Activated CD4-positive, alpha-beta memory T cell treated with anti-CD3 and anti-CD28 coated beads, Interleukin-2, amount 10 ng/mL, durations not matched to agents 7 days and 5 days (primary cell): ENCODE data around the gene ROBO2. TPM values are rescaled to one million over a fixed set of nuclear protein-coding genes. Genes with fewer than 3 reads are reported as not detected.

ENCODE experiments used
- CTCF ChIA-PET: fragments of 350-600 bp; sonication (Branson Sonifier 250); formaldehyde crosslinking; loops from one replicate; lab custom pipeline; 2021; ENCODE audit warnings: antibody characterized with exemption, inconsistent platforms; lab: Charles Lee
- POLR2A ChIA-PET: fragments of 350-600 bp; sonication (Branson Sonifier 250); formaldehyde crosslinking; loops from one replicate; lab custom pipeline; 2021; ENCODE audit warnings: antibody characterized with exemption; lab: Charles Lee
- DNase-seq: peaks from one replicate; pipeline ENCODE4 v3.0.0-alpha.2; 2020
- H3K27ac Mint-ChIP-seq: one replicate; pipeline ENCODE4 v1.8.0; 2021; ENCODE audit warnings: mild to moderate bottlenecking, mixed read lengths
- H3K27me3 Mint-ChIP-seq: one replicate; pipeline ENCODE4 v1.8.0; 2021; ENCODE audit warnings: mixed read lengths
- H3K36me3 Mint-ChIP-seq: one replicate; pipeline ENCODE4 v1.8.0; 2021; ENCODE audit warnings: low read depth, mixed read lengths
- H3K4me1 Mint-ChIP-seq: one replicate; pipeline ENCODE4 v1.8.0; 2021; ENCODE audit warnings: mixed read lengths
- H3K4me3 Mint-ChIP-seq: one replicate; pipeline ENCODE4 v1.8.0; 2021; ENCODE audit warnings: mild to moderate bottlenecking, mixed read lengths
- H3K9me3 Mint-ChIP-seq: one replicate; pipeline ENCODE4 v1.8.0; 2021; ENCODE audit warnings: mixed read lengths
- total RNA-seq, 2 experiments: library from RNA; stranded (reverse); gene quantifications; one replicate each; pipeline ENCODE4 v1.2.3, GENCODE V29; 2021

Gene ROBO2
- total RNA-seq, 2 experiments from 2014 or later: not detected

DNA sequence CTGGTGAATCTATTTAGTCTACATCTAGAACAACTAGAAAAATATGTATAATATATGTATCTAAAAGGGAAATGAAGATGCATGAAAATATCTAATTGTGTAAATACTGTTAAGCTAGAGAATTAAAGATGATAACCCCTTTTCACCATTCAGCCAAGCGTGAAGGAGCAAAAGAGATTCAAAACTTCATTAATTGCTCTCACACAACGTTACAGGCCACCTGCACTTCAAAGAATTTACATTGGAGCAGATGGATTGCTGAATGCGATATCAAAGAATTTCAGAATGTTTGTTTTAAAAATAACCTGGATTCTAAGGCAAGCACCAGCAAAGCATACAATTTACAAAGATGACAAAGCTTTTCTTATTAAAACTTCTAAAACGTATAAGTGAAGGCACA is 243.2 kb downstream of the ROBO2 start:
- H3K9me3 Mint-ChIP-seq: peaks cover 3% of the 10 kb centered on the region
- no peak for DNase-seq
- ChIA-PET CTCF (no interaction called here), POLR2A (no interaction called here)
- no peaks in the 10 kb centered on the region for H3K4me1 Mint-ChIP-seq
- no peak overlapping the region for H3K4me3 Mint-ChIP-seq
- H3K36me3 Mint-ChIP-seq: no peaks in the 10 kb centered on the region
- H3K27me3 Mint-ChIP-seq: no peaks in the 10 kb centered on the region
- H3K27ac Mint-ChIP-seq: no peak overlapping the region

DNA sequence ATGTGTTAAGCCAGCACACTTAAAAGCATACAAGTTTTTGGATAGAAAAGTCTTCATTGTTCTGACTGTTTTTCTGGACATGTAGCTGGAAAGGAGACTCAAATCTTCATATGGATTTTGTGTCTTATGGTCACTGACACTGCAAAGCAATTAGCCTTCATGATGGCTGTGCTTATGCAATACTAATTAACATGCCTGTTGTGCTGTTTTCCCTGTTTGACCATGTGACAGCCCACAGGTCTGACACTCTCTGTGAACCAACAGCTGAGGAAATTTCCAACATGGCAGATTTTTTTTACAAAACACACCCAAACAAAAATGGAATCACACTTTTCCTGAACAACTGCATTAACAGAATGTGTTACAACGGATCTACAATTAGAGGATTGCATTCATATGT is 248.4 kb downstream of the ROBO2 start:
- POLR2A ChIA-PET: no interaction called here
- no peak overlapping the region for H3K27ac Mint-ChIP-seq
- H3K36me3 Mint-ChIP-seq: no peaks in the 10 kb centered on the region
- peaks cover 26% of the 10 kb centered on the region for H3K9me3 Mint-ChIP-seq
- no peaks in the 10 kb centered on the region for H3K27me3 Mint-ChIP-seq
- H3K4me1 Mint-ChIP-seq: no peaks in the 10 kb centered on the region
- H3K4me3 Mint-ChIP-seq: no peak overlapping the region
- CTCF ChIA-PET: no interaction called here
- no peak for DNase-seq

DNA sequence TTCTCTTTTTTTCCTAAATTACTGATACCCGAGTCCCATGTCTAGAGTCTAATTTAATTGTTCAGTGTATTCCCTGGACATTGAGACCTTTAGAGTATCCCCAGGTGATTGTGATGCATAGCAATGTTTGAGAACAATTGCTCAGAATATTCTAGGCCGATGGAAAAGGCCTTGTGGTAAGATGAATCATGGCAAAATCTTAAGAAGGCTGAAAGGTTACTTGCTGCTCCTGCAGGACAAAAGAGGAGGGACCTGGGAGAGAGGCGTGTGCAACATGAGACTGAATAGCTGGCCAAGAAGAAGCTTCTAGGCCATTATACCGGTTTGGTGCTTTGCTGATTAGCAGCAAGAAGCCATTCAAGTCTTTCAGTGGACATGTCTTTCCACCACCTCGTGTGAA is 256.6 kb downstream of the ROBO2 start:
- ChIA-PET POLR2A (no interaction called here), CTCF (no interaction called here)
- Mint-ChIP-seq H3K36me3 (no peaks in the 10 kb centered on the region), H3K9me3 (peaks cover 22% of the 10 kb centered on the region), H3K4me3 (no peak overlapping the region), H3K27me3 (no peaks in the 10 kb centered on the region), H3K4me1 (no peaks in the 10 kb centered on the region), H3K27ac (no peak overlapping the region)
- DNase-seq: no peak

DNA sequence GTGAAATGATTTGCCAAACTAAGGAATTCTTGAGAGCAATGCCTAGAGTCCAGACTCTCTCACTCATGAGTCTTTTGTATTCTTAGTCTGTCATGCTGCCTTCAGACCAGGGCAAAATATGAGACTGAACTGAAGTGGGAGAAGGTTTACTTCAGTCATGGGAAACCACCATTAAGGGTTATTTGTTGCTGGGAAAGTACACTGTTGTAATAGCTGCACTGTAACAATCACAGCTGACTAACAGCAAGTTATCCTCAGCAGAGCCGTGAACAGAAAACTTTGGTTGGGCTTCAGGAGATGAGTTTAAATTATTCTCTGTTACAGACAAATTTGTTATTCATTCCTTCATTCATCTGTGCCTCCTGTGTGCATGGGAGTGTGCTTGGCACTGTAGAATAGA is 258.5 kb downstream of the ROBO2 start:
- peaks cover 14% of the 10 kb centered on the region for H3K9me3 Mint-ChIP-seq
- POLR2A ChIA-PET: no interaction called here
- DNase-seq: no peak
- CTCF ChIA-PET: no interaction called here
- H3K27me3 Mint-ChIP-seq: no peaks in the 10 kb centered on the region
- no peak overlapping the region for H3K4me3 Mint-ChIP-seq
- H3K4me1 Mint-ChIP-seq: no peaks in the 10 kb centered on the region
- no peak overlapping the region for H3K27ac Mint-ChIP-seq
- no peaks in the 10 kb centered on the region for H3K36me3 Mint-ChIP-seq

DNA sequence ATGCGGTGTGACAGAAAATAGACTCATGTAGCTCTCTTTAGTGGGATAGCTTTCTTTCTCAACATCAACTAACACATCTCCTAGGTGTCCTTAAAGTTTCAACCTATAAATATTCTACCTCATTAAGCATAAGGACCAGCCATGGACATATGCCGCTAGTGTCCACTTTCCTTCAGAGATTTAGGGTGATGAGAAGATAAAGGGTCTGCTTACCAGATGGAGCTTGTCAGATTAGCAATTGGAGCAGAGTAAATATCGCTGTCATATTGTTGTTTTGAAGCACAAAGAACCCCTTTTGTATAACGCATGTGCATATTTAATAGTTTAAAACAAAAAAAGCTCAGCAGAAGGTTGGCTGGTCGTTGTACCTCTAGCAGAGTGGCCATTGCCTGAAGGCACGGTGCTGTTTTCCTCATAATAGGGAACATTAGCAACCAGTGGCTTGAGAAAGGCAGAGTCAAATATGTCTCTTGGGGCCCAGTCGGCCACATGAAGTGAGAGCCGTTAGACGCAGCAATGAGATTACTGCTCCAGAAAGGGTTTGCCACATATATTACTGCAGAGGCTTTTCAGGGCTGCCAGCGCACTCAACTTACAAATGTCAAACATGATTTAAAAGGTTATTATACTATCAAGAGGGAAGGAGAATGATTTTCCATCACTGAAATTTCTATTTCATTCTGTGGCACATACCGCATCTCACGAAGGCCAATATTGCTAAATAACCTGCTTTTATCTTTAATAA is 264.2 kb downstream of the ROBO2 start:
- POLR2A ChIA-PET: no interaction called here
- peaks cover 7% of the 10 kb centered on the region for H3K9me3 Mint-ChIP-seq

DNA sequence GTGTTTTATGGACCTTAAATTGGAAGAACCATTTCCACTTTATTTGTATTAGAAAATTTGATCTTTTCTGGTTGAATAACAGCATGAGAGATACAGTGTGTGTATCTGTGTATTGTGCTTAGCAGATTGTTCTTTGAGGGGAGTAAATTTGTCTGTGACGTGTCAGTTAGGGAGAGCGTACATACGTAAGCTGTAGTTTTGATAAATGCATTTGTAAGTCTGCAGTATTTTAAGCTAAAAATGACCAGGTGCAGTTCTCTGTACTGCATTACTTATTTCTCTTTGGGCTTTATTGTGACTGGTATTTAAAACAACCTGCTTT is 264.8 kb downstream of the ROBO2 start:
- H3K4me1 Mint-ChIP-seq: no peaks in the 10 kb centered on the region
- H3K27me3 Mint-ChIP-seq: no peaks in the 10 kb centered on the region
- H3K36me3 Mint-ChIP-seq: no peaks in the 10 kb centered on the region
- H3K4me3 Mint-ChIP-seq: no peak overlapping the region
- ChIA-PET CTCF (no interaction called here), POLR2A (no interaction called here)
- no peak for DNase-seq
- H3K9me3 Mint-ChIP-seq: peaks cover 2% of the 10 kb centered on the region
- no peak overlapping the region for H3K27ac Mint-ChIP-seq

More for the DNA sequence above, 264.2 kb downstream of the ROBO2 start:
- Mint-ChIP-seq H3K4me3 (no peak overlapping the region), H3K27me3 (no peaks in the 10 kb centered on the region), H3K36me3 (no peaks in the 10 kb centered on the region), H3K27ac (no peak overlapping the region), H3K4me1 (no peaks in the 10 kb centered on the region)
- CTCF ChIA-PET: no interaction called here
- DNase-seq: no peak

DNA sequence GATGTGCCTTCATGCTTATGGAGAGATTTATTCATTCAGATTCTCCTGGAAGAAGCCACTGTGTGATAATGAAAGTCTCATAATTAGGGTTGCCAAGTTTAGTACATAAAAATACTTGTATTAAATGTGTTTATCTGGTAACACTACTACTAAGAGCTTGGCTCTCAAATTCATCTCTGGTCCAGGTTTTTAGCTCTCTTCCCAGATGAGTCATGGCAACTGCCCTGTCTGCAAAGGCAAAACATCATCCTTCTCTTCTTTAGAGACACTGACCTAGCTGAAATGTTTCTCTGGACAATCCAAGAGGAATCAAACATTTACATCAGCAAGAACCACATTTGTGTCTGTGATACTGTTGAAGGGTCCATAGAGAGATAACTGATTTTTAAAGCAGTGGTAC is 269.6 kb downstream of the ROBO2 start:
- Mint-ChIP-seq H3K4me1 (no peaks in the 10 kb centered on the region), H3K27ac (no peak overlapping the region), H3K4me3 (no peak overlapping the region), H3K9me3 (peaks cover 2% of the 10 kb centered on the region), H3K27me3 (no peaks in the 10 kb centered on the region), H3K36me3 (no peaks in the 10 kb centered on the region)
- ChIA-PET CTCF (no interaction called here), POLR2A (no interaction called here)
- no peak for DNase-seq

DNA sequence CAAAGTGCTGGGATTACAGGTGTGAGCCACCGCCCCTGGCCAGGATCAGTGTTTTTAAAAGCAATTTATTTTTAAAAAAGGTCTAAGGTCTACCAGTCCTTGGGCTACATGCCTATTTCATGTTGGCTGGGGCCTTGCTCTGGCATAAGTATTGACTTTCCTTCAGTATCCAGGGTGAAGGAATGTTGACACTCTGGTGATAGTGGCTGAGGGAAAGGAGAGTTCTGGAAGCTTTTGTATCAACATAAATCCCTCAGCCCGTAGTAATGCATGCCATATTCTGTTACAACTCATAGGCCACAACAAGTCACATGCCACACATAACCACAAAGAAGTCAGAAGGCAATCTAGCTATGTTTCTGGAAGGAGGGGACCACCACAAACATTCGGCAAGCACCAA is 273.9 kb downstream of the ROBO2 start:
- ChIA-PET POLR2A (no interaction called here), CTCF (no interaction called here)
- Mint-ChIP-seq H3K27me3 (no peaks in the 10 kb centered on the region), H3K4me1 (no peaks in the 10 kb centered on the region), H3K36me3 (no peaks in the 10 kb centered on the region), H3K9me3 (peaks cover 4% of the 10 kb centered on the region), H3K4me3 (no peak overlapping the region), H3K27ac (no peak overlapping the region)
- no peak for DNase-seq

DNA sequence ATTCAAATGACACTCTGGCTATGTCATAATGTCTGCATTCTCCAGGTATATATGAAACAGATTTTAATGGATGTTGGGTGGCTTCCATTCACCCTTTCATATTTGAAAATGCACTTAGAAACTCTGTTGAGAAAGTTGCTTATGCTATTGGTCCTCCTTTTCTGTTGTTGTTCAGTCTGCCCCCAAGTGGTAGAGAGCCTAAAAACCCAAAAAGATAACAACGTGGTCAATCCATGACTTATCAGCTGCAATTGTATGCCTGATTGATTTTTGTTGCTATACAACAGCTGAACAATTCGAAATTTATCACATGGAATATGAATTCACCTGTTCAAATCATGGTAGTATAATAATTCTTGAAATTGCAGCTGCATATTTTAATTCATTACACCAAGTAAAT is 279.8 kb downstream of the ROBO2 start:
- H3K4me1 Mint-ChIP-seq: no peaks in the 10 kb centered on the region
- H3K36me3 Mint-ChIP-seq: no peaks in the 10 kb centered on the region
- H3K9me3 Mint-ChIP-seq: peaks cover 4% of the 10 kb centered on the region
- DNase-seq: no peak
- no peaks in the 10 kb centered on the region for H3K27me3 Mint-ChIP-seq
- no peak overlapping the region for H3K27ac Mint-ChIP-seq
- no peak overlapping the region for H3K4me3 Mint-ChIP-seq
- POLR2A ChIA-PET: no interaction called here
- CTCF ChIA-PET: interaction anchor here (1.2 kb wide), 1 partner anchor 12 kb away, joined by 3 read pairs; no protein-coding TSS in a partner anchor

DNA sequence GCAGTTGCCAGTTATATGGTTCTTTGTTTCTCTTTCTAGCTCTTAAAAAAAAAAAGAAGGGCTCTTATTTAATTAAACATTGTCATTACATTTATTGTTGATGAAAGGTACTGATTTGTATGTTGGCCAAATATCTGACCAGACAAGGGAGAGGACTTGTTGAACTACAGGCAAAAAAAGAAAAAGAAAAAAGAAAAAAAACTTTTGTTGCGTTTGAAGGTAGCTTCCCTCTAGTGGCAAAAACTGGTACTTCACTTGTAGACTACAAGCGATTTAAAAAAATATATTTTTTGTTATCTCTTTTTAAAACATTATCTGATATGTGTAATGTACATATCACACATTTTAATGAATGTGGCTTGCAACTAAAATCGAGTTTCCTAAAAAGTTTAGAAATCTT is 280.6 kb downstream of the ROBO2 start:
- no peak overlapping the region for H3K27ac Mint-ChIP-seq
- H3K9me3 Mint-ChIP-seq: peaks cover 4% of the 10 kb centered on the region
- H3K36me3 Mint-ChIP-seq: no peaks in the 10 kb centered on the region
- H3K27me3 Mint-ChIP-seq: no peaks in the 10 kb centered on the region
- CTCF ChIA-PET: interaction anchor here (1.2 to 1.6 kb wide), 2 partner anchors 9 to 13 kb away, joined by 3 to 4 read pairs; no protein-coding TSS in a partner anchor
- no peak for DNase-seq
- POLR2A ChIA-PET: no interaction called here
- no peak overlapping the region for H3K4me3 Mint-ChIP-seq
- no peaks in the 10 kb centered on the region for H3K4me1 Mint-ChIP-seq

DNA sequence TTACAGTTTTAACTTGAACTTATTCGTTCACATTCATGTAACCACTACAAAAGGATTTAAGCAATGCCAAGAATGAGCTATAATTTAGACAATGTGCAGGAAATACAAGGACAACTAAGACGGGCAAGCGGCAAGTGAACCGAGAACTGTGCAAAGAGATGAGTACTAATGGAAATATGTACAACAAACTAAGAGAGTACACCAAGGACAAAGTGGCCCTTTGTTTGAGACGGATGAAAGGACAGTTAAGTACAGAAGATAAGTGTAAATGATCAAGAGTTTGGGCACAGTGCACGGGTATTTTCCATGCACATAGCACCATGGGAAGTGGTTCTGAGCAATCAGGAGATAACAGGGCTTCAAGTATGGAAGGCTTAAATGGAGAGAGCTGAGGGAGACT is 281.7 kb downstream of the ROBO2 start:
- Mint-ChIP-seq H3K9me3 (peaks cover 4% of the 10 kb centered on the region), H3K4me1 (no peaks in the 10 kb centered on the region), H3K4me3 (no peak overlapping the region), H3K27me3 (no peaks in the 10 kb centered on the region), H3K27ac (no peak overlapping the region), H3K36me3 (no peaks in the 10 kb centered on the region)
- ChIA-PET POLR2A (no interaction called here), CTCF (interaction anchor here (1.6 kb wide), 1 partner anchor 10 kb away, joined by 4 read pairs; no protein-coding TSS in a partner anchor)
- no peak for DNase-seq

DNA sequence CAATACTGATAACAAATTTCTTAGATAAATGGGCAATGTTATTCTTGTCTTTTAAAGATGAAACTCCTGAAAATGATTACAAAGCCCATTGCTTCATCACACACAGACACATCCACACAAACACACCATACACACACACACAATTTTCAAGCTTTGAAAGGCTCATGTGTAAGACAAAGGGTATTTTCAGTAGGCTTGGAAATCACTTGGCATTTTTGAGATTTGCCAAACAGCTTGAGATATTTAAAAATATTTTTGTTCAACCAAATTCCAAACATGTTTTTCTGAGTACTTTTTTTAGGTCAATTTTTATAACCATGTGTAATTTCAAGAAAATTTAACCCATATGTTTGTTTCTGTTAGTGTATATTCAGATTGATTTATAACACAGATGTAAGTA is 283.7 kb downstream of the ROBO2 start:
- DNase-seq: no peak
- CTCF ChIA-PET: no interaction called here

DNA sequence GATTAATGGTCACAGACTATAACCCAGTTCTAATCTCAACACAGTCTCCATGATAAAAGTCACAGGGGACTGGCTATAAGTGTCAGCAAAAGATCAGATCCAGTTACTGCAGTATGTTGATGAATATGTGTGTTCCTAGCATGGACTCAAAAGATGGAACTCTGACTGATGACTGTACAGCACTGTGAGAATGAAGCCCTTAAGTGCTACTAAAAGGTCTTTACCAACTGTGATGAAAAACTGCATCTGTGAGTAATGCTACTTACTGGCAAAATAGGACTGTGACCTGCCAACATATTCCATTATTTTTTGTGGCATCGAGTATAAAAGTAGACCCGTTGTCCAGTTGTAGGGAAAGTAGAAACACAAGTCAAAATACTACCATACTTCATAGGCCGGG is 284.2 kb downstream of the ROBO2 start:
- Mint-ChIP-seq H3K4me3 (no peak overlapping the region), H3K9me3 (no peaks in the 10 kb centered on the region), H3K27me3 (no peaks in the 10 kb centered on the region), H3K4me1 (no peaks in the 10 kb centered on the region), H3K27ac (no peak overlapping the region), H3K36me3 (no peaks in the 10 kb centered on the region)
- ChIA-PET CTCF (no interaction called here), POLR2A (no interaction called here)
- no peak for DNase-seq

More for the DNA sequence above, 283.7 kb downstream of the ROBO2 start:
- Mint-ChIP-seq H3K4me1 (no peaks in the 10 kb centered on the region), H3K36me3 (no peaks in the 10 kb centered on the region), H3K27ac (no peak overlapping the region), H3K4me3 (no peak overlapping the region), H3K27me3 (no peaks in the 10 kb centered on the region), H3K9me3 (no peaks in the 10 kb centered on the region)
- POLR2A ChIA-PET: no interaction called here

DNA sequence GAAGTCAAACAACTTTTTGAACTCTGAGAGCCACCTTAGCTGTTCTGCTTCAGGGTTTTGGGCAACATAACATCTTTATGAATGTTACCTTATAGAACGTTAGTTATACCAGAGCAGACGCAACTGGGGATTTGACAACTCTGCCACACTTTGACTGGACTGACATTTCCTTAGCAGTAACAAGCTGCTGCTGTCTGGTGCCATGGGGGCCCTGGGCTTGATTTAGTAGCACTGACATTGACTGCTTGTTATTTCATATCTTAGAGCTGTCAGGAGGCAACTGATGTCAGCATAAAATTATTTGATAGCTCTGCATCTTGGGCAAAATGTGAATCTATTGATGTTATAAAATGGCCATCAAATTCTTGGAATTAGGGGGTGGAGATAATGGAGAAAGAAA is 285.4 kb downstream of the ROBO2 start:
- DNase-seq: no peak
- POLR2A ChIA-PET: no interaction called here
- Mint-ChIP-seq H3K36me3 (no peaks in the 10 kb centered on the region), H3K9me3 (no peaks in the 10 kb centered on the region), H3K27ac (no peak overlapping the region), H3K27me3 (no peaks in the 10 kb centered on the region), H3K4me3 (no peak overlapping the region), H3K4me1 (no peaks in the 10 kb centered on the region)
- CTCF ChIA-PET: no interaction called here
